ENCODE results near the gene RSPH1.

Gene RSPH1

DNA sequence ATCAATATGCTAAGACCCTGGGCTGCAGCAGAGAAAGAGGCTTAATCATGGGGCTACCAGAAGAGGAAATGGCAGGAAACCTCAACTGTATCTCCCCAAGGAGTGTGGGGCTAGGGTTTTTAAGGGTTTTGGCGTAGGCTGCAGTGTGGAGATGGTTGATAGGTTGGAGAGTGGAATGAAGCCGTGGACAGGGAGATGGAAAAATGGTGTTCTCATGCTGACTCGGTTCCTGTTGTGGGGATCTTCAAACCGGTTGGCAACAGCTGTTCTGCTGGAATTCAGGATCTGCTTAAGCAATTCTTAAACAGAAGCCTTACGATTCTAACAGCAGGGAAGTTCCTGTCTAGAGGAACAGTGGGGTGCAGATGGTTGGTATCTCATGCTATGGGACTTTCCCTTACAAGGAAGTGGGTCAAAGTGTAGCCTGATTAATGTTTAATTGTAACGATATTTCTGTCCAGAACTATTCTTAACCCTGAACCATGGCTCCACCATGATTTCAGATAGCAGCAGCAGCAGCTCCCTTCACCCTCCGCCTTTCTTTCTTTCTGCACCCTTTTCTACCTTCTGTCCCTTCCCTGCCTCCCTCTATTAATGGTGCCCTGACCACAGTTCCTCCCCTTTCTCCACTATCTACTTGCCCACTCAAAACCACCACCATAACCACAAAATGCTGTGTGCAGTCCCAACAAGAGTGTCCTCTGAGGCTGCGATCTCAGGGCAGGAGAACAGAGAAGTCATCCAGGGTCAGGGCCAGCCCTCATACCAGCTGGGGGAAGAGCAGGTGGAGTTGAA, 30.8 kb downstream of the RSPH1 start:
- DNase-seq (ENCODE audit: low read depth) = no peak

- peak; percentile 9 for DNase-seq (ENCODE audit: low read depth)
Observed at GRCh38 chr21:42463861-42464515, 32.0 kb downstream of the RSPH1 start.

DNA sequence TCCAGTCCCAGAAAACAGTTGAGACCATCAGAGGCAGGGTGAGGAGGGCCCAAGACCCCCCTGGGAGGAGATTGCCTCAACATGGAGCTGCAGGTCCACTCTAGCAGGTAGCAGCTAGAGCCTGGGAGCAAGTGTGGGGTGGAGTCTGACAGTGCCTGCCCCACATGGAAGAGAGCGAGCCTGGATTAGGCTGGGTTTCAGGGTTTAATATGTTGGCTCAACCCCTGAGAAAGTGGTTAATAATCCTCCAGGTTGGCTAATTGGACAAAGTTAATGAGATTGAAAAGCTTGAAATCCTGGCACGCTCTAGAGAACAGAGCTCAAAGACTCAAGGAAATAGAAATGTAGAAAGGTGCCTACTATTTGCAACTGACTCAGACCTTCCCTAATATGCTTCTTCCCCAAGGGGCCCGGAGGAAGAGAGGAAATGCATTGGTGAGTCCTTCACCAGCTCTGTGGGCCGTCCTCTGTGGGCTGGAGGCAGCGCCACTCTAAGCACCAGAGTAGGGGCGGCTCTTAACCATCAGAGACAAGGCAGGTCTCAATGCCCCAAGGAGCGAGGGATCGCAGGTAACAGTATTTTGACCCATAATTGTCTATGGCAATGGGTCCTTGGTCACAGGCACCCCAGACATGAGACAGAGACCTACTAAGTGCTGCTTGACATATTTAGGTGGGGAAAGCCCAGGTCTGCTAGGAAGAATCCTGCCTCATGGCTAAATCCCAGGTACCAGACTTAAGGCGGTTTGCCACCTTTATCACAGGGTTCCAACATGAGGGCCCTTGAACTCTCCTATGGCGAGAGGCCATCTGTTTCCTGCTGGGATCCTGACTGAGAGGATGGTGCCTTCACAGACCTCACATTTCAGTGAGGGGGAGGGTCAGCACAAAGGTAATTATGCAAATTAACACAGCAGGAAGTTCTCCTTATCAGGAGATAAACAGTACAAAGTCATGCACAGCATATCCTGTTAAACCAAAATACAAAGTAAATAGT, 33.8 kb downstream of the RSPH1 start:
- no peak for DNase-seq (ENCODE audit: low read depth)

GRCh38 chr21:42461185-42461520, 34.9 kb downstream of the RSPH1 start:
- DNase-seq (ENCODE audit: low read depth) = no peak

DNA sequence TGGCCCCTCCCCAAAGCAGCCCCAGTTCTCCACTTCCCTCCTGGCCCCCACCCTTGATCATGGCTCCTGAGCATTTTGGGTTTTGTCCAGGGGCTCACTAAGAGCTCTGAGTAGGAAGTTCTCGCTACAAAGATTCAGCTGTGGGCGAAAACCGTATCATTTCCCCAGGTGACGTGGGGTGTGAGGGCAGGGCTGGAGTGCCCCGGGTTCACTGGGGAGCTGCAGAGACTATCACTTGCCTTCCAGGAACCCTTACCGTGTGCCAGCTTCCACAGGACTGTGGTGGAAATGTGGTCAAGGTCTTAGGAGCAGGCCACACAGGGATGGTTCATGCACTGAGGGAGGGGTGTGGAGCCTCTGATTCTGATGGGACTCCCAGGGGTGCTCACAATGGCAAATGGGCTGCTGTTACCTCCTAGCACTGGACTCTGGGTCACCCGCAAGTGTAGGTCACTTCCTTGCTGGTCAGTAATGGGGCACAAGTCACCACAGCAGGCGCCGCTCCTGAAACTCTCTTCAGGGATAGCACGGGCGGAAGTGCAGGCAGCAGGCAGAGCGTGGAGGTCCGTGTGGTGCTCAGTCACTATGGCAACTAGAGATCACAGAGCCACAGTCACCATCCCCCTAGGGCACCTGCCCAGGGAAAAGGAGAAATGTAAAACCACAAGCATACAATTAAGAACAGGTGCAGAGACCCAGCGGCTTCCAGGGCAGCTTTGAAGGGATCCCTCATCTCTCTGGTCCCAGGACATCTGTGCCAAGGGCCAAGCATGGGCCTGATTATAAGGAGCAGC, 35.4 kb downstream of the RSPH1 start:
- DNase-seq (ENCODE audit: low read depth) = no peak

- DNase-seq (ENCODE audit: low read depth) = no peak
Observed at GRCh38 chr21:42459546-42460215, 36.3 kb downstream of the RSPH1 start.

GRCh38 chr21:42459082-42459460, 37.0 kb downstream of the RSPH1 start:
- DNase-seq (ENCODE audit: low read depth) = no peak

GRCh38 chr21:42456457-42456856, 39.6 kb downstream of the RSPH1 start:
- DNase-seq (ENCODE audit: low read depth) = no peak

GRCh38 chr21:42455754-42456440, 40.1 kb downstream of the RSPH1 start:
- DNase-seq (ENCODE audit: low read depth) = no peak

GRCh38 chr21:42455196-42455595, 40.8 kb downstream of the RSPH1 start:
- no peak for DNase-seq (ENCODE audit: low read depth)

DNA sequence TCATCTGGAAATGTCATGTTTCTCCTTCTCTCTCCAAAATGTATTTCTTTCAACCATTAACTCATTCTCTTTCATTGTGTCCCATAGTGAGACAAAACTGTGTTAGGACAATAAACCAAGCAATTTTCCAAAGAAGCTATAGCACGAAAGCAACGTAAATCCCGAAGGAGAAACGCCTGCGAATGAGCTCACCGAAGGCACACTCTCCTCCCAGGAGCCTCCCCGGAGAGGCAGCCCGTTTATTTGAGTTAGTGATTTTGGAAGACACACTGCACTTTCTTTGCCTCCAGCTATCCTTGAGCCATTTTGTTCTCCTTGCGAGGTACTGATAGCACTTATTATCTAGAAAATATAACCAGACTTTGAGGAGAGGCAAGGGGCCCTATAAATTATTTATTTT, 41.2 kb downstream of the RSPH1 start:
- DNase-seq (ENCODE audit: low read depth) = no peak

DNA sequence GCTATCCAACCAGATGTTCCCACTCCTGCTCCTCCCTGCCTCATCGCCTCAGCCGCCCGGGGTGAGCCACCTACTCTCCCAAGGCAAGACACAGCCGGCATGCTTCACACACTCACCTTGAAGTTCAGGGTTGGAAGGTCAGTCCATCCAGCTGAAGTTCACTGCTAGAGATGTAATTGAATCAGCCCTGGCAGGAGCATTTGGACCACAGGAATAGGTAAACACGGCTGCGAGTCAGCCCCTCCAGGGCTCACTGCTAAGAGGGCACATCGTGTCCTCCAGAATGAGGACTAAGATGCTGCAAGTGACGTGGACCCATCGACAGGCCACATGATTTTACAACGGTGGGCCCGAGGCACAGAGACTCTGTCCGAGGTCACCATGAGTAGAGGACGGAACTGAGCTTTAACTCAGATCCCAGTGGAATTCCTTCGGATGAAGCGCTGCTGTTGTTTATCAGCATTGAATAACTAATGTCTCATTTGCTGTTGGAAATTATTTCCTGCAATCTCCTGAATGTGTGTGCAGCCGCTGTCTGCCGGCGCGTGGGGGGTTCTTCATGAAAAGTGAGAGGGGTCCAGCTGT, 41.9 kb downstream of the RSPH1 start:
- DNase-seq (ENCODE audit: low read depth) = no peak

DNA sequence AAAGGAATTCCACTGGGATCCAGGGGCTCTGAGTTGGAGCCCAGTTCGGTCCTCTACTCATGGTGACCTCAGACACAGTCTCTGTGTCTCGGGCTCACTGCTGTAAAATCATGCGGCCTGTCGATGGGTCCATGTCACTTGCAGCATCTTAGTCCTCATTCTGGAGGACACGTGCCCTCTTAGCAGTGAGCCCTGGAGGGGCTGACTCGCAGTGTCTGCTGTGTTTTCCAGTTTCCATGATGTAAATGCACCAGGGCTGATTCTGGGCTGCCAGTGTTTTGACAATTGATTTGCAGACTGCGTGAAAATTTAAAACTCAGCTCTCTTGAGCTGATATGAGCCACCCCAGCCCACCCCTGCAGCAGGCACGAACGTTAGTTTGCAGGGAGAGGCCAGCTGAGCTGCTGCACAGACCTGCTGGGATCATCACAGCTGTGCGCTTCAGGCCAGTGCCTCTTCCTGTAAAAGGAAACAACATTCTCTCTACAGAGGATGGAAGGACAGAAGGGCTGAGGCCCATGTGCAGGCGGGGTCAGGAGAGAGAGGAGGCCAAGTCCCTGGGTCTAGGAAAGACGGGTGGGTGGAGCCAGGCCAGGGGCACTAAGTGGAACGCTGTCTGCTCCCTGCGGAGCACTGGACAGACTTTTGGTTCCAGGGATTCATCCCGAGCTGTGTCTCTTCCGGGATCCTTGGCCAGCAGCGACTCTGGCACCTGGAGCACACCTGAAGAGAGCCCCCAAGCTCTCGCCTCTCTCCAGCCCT, 42.6 kb downstream of the RSPH1 start:
- no peak for DNase-seq (ENCODE audit: low read depth)

- DNase-seq (ENCODE audit: low read depth) = no peak
Observed at GRCh38 chr21:42452401-42453223, 43.4 kb downstream of the RSPH1 start.

DNA sequence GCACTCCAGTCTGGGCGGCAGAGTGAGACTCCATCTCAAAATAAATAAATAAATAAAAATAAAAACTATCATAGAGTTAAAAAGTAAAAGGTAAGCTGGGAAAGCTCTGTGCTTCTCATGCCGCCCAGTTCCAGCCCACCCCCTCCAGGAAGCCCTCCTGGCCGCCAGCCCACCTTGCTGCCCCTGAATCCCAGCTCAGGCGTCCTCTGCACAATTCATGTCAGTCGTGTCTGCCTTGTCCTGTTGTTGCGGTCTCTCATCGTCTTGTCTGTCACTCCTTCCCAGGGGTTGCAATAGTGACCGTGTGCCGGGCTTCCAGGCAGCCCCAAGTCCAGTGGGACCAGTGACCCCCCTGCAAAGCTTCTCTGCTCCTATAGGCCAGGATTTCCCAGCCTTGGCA, 44.1 kb downstream of the RSPH1 start:
- DNase-seq (ENCODE audit: low read depth) = no peak

GRCh38 chr21:42448686-42449085, 47.3 kb downstream of the RSPH1 start:
- no peak for DNase-seq (ENCODE audit: low read depth)

- DNase-seq (ENCODE audit: low read depth) = no peak
Observed at GRCh38 chr21:42447732-42448131, 48.3 kb downstream of the RSPH1 start.

DNA sequence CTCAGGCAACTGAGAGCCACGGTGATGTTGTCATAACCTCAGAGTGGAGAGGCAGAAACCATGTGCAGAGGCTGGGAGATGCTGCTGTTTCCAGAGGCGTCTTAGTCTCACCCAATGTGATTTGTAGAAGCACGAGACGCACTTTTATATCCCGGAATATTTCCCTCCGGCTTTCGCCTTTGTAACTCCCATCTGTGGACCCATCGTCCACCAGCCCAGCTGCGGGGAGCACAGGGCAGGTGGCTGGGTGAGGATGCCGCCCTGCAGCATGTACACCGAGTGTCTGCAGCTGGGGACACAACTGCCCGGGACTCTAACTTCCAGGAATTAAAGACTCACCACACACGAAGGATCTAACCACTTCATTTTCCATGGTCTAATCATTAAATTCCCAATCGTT, 48.8 kb downstream of the RSPH1 start:
- no peak for DNase-seq (ENCODE audit: low read depth)

- DNase-seq (ENCODE audit: low read depth) = no peak
Observed at GRCh38 chr21:42446531-42446930, 49.5 kb downstream of the RSPH1 start.
